ENCODE data around the gene BBS9. TPM values are rescaled to one million over a fixed set of nuclear protein-coding genes. Genes with fewer than 3 reads are reported as not detected.
"Not testable (repeated sequence)": the region's sequence is repeated elsewhere in the genome, so short reads cannot be mapped to it uniquely, and the experiment has no call there.

Gene BBS9
- total RNA-seq, 4 donors from 2014 or later, result 22.0 to 72.5 (median 35.9) TPM

DNA sequence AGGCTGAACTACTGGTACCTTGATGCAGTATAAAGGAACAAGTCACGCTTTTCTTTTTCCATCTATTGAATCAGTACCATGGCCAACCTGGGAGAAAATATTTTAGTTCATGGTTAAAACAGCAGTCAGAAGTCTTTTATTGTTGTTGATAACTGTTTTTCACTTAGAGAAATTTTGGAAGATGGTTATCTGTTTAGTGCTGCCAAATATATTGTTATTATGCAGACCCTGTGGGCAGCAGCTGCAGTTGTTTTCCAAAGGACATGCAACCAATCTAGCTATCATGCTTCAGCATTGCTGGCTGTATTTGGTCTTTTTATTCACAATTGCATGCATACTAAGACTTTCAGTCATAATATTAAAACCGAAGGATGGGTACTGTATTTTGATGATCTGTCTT, 169.5 kb downstream of the BBS9 start:
- TF ChIP-seq, protein P1, sequence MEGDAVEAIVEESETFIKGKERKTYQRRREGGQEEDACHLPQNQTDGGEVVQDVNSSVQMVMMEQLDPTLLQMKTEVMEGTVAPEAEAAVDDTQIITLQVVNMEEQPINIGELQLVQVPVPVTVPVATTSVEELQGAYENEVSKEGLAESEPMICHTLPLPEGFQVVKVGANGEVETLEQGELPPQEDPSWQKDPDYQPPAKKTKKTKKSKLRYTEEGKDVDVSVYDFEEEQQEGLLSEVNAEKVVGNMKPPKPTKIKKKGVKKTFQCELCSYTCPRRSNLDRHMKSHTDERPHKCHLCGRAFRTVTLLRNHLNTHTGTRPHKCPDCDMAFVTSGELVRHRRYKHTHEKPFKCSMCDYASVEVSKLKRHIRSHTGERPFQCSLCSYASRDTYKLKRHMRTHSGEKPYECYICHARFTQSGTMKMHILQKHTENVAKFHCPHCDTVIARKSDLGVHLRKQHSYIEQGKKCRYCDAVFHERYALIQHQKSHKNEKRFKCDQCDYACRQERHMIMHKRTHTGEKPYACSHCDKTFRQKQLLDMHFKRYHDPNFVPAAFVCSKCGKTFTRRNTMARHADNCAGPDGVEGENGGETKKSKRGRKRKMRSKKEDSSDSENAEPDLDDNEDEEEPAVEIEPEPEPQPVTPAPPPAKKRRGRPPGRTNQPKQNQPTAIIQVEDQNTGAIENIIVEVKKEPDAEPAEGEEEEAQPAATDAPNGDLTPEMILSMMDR (IDR thresholded peaks at IDR 0.05), result no peak
- TF ChIP-seq POLR2A (IDR thresholded peaks at IDR 0.05), result no peak
- no peak for TF ChIP-seq EP300 (IDR thresholded peaks at IDR 0.05)
- peaks cover 0 to 33% (median 7%) of the 10 kb centered on the region in 4 donors for H3K9me3 ChIP-seq
- H3K4me3 ChIP-seq, result no peak overlapping the region
- no peaks in the 10 kb centered on the region for H3K27me3 ChIP-seq
- 77 to 92% methylated on average over 2 of the region's 2 CpGs for WGBS, 2 donors
- H3K4me1 ChIP-seq, result no peaks in the 10 kb centered on the region
- no peak overlapping the region for H3K27ac ChIP-seq
- H3K36me3 ChIP-seq, result peaks cover 0 to 13% (median 0%) of the 10 kb centered on the region in 3 donors
- DNase-seq (ENCODE audit: low spot score in 2 of 2), result no peak

DNA sequence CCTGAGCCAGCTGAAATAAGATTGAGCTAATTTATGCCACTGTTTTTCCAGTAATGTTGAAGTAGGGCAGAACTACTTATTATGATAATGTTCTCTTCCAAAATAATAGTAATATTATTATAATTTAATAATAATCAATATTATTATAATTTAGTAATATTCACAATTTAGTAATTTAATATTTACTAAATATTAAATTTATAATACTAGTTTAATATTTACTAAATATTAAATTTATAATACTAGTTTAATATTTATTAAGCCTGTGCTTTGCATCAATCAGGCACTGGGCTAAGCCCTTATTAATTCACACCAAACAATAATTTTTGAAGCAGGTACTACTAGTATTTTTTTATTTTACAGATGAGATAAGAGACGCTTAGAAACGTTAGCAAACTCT, 170.1 kb downstream of the BBS9 start:
- WGBS, 2 donors, result 83 to 84% methylated on average over 2 of the region's 2 CpGs
- TF ChIP-seq, protein P1 (IDR thresholded peaks at IDR 0.05), result no peak
- TF ChIP-seq POLR2A (IDR thresholded peaks at IDR 0.05) (no peak), EP300 (IDR thresholded peaks at IDR 0.05) (no peak)
- no peak for DNase-seq (ENCODE audit: low spot score in 2 of 2)
- no peaks in the 10 kb centered on the region for H3K27me3 ChIP-seq
- H3K27ac ChIP-seq, result no peak overlapping the region
- no peaks in the 10 kb centered on the region for H3K4me1 ChIP-seq
- peaks cover 0 to 18% (median 0%) of the 10 kb centered on the region in 3 donors for H3K36me3 ChIP-seq
- H3K9me3 ChIP-seq, result peaks cover 0 to 33% (median 7%) of the 10 kb centered on the region in 4 donors
- no peak overlapping the region for H3K4me3 ChIP-seq

DNA sequence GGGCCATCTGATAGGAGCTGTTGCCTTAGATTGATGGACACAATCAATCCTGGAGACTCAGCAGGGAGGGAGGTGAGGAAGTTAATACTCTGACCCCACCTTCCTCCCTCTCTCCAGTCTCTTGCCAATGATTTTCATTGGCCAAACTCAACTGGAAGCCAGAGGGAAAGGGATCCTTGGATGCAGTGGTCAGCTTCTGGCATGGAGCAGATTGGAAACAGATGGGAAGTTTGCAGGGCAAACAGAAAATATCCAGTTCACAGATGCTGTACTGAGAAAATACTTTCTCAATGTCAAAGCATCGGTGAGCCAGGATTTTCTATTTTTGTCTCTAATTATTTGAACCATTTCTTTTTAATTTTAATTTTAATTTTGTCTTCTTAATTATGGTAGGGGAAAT, 170.8 kb downstream of the BBS9 start:
- no peak overlapping the region for H3K4me3 ChIP-seq
- DNase-seq (ENCODE audit: low spot score in 2 of 2), result no peak
- WGBS, 2 donors, result 68 to 83% methylated on average over 1 of the region's 1 CpG
- TF ChIP-seq POLR2A (IDR thresholded peaks at IDR 0.05) (no peak), EP300 (IDR thresholded peaks at IDR 0.05) (no peak)
- TF ChIP-seq, protein P1 (IDR thresholded peaks at IDR 0.05), result no peak
- H3K9me3 ChIP-seq, result peaks cover 0 to 33% (median 7%) of the 10 kb centered on the region in 4 donors
- no peaks in the 10 kb centered on the region for H3K27me3 ChIP-seq
- H3K4me1 ChIP-seq, result no peaks in the 10 kb centered on the region
- no peak overlapping the region for H3K27ac ChIP-seq
- H3K36me3 ChIP-seq, result peaks cover 0 to 22% (median 0%) of the 10 kb centered on the region in 3 donors

DNA sequence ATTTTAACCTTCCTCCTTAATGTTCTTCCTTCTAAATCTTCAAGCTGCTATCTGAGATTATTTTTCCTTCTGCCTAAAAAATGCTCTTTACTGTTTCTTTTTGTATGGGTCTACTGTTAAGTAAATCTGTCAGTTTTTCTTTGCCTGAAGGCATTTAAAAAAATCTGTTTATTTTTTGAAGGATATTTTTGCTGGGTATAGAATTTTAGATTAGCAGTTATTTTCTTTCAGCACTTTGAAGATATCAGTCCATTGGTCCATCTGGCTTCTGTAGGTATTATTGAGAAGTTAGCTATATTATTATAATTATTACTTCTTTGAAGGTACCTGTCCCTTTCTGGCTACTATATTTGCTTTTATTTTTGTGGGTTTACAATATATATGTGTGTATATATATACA, 171.4 kb downstream of the BBS9 start:
- Histone ChIP-seq H3K27me3 (no peaks in the 10 kb centered on the region), H3K36me3 (peaks cover 0 to 22% (median 0%) of the 10 kb centered on the region in 3 donors), H3K4me3 (no peak overlapping the region), H3K9me3 (peaks cover 0 to 33% (median 7%) of the 10 kb centered on the region in 4 donors), H3K27ac (no peak overlapping the region), H3K4me1 (no peaks in the 10 kb centered on the region)
- DNase-seq (ENCODE audit: low spot score in 2 of 2), result no peak
- no peak for TF ChIP-seq POLR2A (IDR thresholded peaks at IDR 0.05)
- TF ChIP-seq, protein P1 (IDR thresholded peaks at IDR 0.05), result no peak
- TF ChIP-seq EP300 (IDR thresholded peaks at IDR 0.05), result no peak

DNA sequence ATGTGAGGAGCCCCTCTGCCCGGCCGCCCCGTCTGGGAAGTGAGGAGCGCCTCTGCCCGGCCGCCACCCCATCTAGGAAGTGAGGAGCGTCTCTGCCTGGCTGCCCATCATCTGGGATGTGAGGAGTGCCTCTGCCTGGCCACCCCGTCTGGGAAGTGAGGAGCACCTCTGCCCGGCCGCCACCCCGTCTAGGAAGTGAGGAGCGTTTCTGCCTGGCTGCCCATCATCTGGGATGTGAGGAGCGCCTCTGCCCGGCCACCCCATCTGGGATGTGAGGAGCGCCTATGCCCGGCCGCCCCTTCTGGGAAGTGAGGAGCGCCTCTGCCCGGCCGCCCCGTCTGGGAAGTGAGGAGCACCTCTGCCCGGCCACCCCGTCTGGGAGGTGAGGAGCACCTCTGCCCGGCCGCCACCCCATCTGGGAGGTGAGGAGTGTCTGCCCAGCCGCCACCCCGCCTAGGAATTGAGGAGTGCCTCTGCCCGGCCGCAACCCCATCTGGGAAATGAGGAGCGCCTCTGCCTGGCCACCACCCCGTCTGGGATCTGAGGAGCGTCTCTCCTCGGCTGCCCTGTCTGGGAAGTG, 174.7 kb downstream of the BBS9 start:
- not testable (repeated sequence) for H3K4me3 ChIP-seq; DNase-seq (ENCODE audit: low spot score in 2 of 2); H3K27ac ChIP-seq; H3K27me3 ChIP-seq; H3K4me1 ChIP-seq
- 94% methylated on average over 17 to 23 of the region's 33 CpGs for WGBS, 2 donors
- peaks cover 0 to 30% (median 7%) of the 10 kb centered on the region in 4 donors for H3K9me3 ChIP-seq
- H3K36me3 ChIP-seq, result peaks cover 0 to 22% (median 0%) of the 10 kb centered on the region in 3 donors

Measured in tibial nerve (tissue), 4 donors.